UCSD-AML1 (cell line): Measurements from ENCODE around the gene SATB2.
A peak's percentile ranks its signal among the peaks of the same experiment; 100 is the strongest.

ENCODE experiments used
- DNase-seq: peaks from one replicate; lab custom pipeline; 2025; ENCODE audit not compliant: unreplicated experiment; lab: John Stamatoyannopoulos, UW

SATB2 gene

GRCh38 chr2:199261239-199261638 is 196.5 kb downstream of the SATB2 start:
- no peak for DNase-seq

- no peak for DNase-seq
Observed at GRCh38 chr2:199259671-199260070, 198.1 kb downstream of the SATB2 start.

GRCh38 chr2:199258291-199258690 is 199.4 kb downstream of the SATB2 start:
- DNase-seq, result no peak

- DNase-seq, result no peak
Observed at GRCh38 chr2:199257261-199258224, 200.2 kb downstream of the SATB2 start.

GRCh38 chr2:199230091-199230490 is 227.6 kb downstream of the SATB2 start:
- no peak for DNase-seq

GRCh38 chr2:199228887-199229819 is 228.6 kb downstream of the SATB2 start:
- DNase-seq, result peak; percentile 78

GRCh38 chr2:199223791-199224190 is 233.9 kb downstream of the SATB2 start:
- no peak for DNase-seq

GRCh38 chr2:199220920-199221319 is 236.8 kb downstream of the SATB2 start:
- DNase-seq, result no peak

- no peak for DNase-seq
Observed at GRCh38 chr2:199219551-199219950, 238.2 kb downstream of the SATB2 start.
